A549 treated with CORT108297 at 1 μM for 4 hours (cell line): ENCODE results near the gene GREB1L. TPM values are rescaled to one million over a fixed set of nuclear protein-coding genes. Genes with fewer than 3 reads are reported as not detected.

Experiments used
- total RNA-seq: library from RNA; stranded (reverse); fragments of 200-300 nt; extraction: Qiagen RNA extraction; gene quantifications from 5 replicates; pipeline ENCODE4 v1.2.3, GENCODE V29; 2022

Gene GREB1L
- total RNA-seq = 1.4 to 2.9 TPM (median 1.9 TPM) in 5 replicates

GRCh38 chr18:21242141-21242779, at the start of gene GREB1L:
GREB1L (plus strand) TSS chr18:21242232; CDS start chr18:21383519, 141,287 bp downstream.

Other genes starting within 250 kb of the GREB1L start
- gene ROCK1, start 130.4 kb upstream of the GREB1L start, total RNA-seq = 13.9 to 22.6 TPM (median 17.9 TPM) in 5 replicates